Right lobe of liver (tissue), 6 donors: ENCODE data around the gene F12. TPM values are rescaled to one million over a fixed set of nuclear protein-coding genes. Genes with fewer than 3 reads are reported as not detected.

ENCODE experiments used
- ATAC-seq, 4 donors: fragments of 200-7000 bp; cut with Tn5 transposase; one replicate each; pipeline ENCODE4 v1.9.1; 2020; ENCODE audit warnings: mild to moderate bottlenecking in 4 of 4, moderate library complexity in 4 of 4
- DNase-seq, 3 donors: peaks; one replicate each; pipeline ENCODE4 v3.0.0-alpha.2; 2020
- H3K27ac ChIP-seq, 3 donors: fragments of 200-600 bp; one replicate each; pipeline ENCODE4 v1.8.0; 2022
- H3K27me3 ChIP-seq, 2 donors: fragments of 200-600 bp; one replicate each; pipeline ENCODE4 v1.8.0; 2022
- H3K36me3 ChIP-seq, 4 donors: fragments of 200-600 bp; sonication (generic) in 1 of 4; one replicate each; pipeline versions ENCODE4 v1.5.1 to v1.8.0; 2017 to 2022; ENCODE audit warnings: control low read depth in 1 of 4
- H3K4me1 ChIP-seq, 4 donors: fragments of 200-600 bp; sonication (generic) in 1 of 4; one replicate each; pipeline versions ENCODE4 v1.5.1 to v1.8.0; 2017 to 2022; ENCODE audit warnings: control low read depth in 1 of 4
- H3K4me3 ChIP-seq, 3 donors: fragments of 200-600 bp; one replicate each; pipeline ENCODE4 v1.8.0; 2022
- H3K9me3 ChIP-seq, 4 donors: fragments of 200-600 bp; sonication (generic) in 1 of 4; one replicate each; pipeline versions ENCODE4 v1.5.1 to v1.8.0; 2017 to 2022; ENCODE audit warnings: control low read depth in 1 of 4
- POLR2A ChIP-seq: fragments of 450-650 bp; IDR thresholded peaks from one replicate; pipeline ENCODE4 v1.6.1; 2017; ENCODE audit warnings: antibody characterized with exemption, mild to moderate bottlenecking
- WGBS: methylation state at CpG from one replicate; pipeline ENCODE4 v1.1.6; 2018; ENCODE audit warnings: low coverage, low lambda C conversion rate; ENCODE audit not compliant: insufficient coverage; ENCODE audit errors: missing lambda C conversion rate; 5-methylcytosine and 5-hydroxymethylcytosine counted together
- intact Hi-C, 2 donors: fragments of 100-400 bp; cut with DNase I; formaldehyde crosslinking; loops; one replicate each; pipeline versions ENCODE4 v1.11.2 to v1.14.1; 2022
- total RNA-seq, 6 experiments: library from RNA; depleted of rRNA in 2 of 6; stranded (reverse); fragments of >200 nt in 2 of 6; fragmentation: NEBNext Ultra II Directional in 3 of 6; extraction: Animal tissue kit (Norgen Biotek cat#: 25700) in 3 of 6; gene quantifications; one replicate each; pipeline versions ENCODE4 v1.1.0 to v1.2.4, GENCODE V29; 2016 to 2023
- TF ChIP-seq, protein P1 (sequence below), 4 donors: fragments of 200-600 bp in 3 of 4; fragments of 450-650 bp in 1 of 4; IDR thresholded peaks; one replicate each; pipeline versions ENCODE4 v1.5.1 to v1.8.0; 2016 to 2022; ENCODE audit warnings: antibody characterized with exemption in 4 of 4, mild to moderate bottlenecking in 2 of 4
- donor health status: DM: no; HTN: yes; CAD: no.
- donor health status: DM: no; HTN: no; CAD: no.
- donor health status: DM: no; HTN: no; CAD: no.
- donor health status: DM: no; HTN: yes; CAD: no.
- donor health status: DM: no; HTN: yes; CAD: no.

The F12 gene
- total RNA-seq, 6 experiments from 2014 or later = 236 to 518 (median 365) TPM

- no peaks in the 10 kb centered on the region for H3K27me3 ChIP-seq
- intact Hi-C loops = no loop called here
- H3K4me1 ChIP-seq = peaks cover 0 to 73% (median 23%) of the 10 kb centered on the region in 4 donors
- H3K4me3 ChIP-seq = peak overlapping the region in 2 of 3 donors; percentile 8 to 14
- H3K27ac ChIP-seq = peak overlapping the region; percentile 71 to 94 (median 89)
- H3K36me3 ChIP-seq = no peaks in the 10 kb centered on the region
- DNase-seq (peak in 1 of 3 donors; percentile 5), ATAC-seq (no peak)
- 100% methylated on average over 1 of the region's 1 CpG for whole genome bisulfite sequencing
- TF ChIP-seq, protein P1, sequence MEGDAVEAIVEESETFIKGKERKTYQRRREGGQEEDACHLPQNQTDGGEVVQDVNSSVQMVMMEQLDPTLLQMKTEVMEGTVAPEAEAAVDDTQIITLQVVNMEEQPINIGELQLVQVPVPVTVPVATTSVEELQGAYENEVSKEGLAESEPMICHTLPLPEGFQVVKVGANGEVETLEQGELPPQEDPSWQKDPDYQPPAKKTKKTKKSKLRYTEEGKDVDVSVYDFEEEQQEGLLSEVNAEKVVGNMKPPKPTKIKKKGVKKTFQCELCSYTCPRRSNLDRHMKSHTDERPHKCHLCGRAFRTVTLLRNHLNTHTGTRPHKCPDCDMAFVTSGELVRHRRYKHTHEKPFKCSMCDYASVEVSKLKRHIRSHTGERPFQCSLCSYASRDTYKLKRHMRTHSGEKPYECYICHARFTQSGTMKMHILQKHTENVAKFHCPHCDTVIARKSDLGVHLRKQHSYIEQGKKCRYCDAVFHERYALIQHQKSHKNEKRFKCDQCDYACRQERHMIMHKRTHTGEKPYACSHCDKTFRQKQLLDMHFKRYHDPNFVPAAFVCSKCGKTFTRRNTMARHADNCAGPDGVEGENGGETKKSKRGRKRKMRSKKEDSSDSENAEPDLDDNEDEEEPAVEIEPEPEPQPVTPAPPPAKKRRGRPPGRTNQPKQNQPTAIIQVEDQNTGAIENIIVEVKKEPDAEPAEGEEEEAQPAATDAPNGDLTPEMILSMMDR (IDR thresholded peaks at IDR 0.05) = no peak
- TF ChIP-seq POLR2A = no peak
- H3K9me3 ChIP-seq = no peaks in the 10 kb centered on the region
These were observed 54.0 kb downstream of the F12 start for GRCh38 chr5:177355162-177355867.

GRCh38 chr5:177354711-177355110, 54.7 kb downstream of the F12 start:
- intact Hi-C loops = no loop called here
- Histone ChIP-seq H3K4me3 (peak overlapping the region in 2 of 3 donors; percentile 8 to 14), H3K9me3 (no peaks in the 10 kb centered on the region), H3K27ac (peak overlapping the region; percentile 71 to 94 (median 89)), H3K27me3 (no peaks in the 10 kb centered on the region), H3K4me1 (peaks cover 0 to 74% (median 23%) of the 10 kb centered on the region in 4 donors), H3K36me3 (peaks cover 0 to 1% (median 0%) of the 10 kb centered on the region in 4 donors)
- whole genome bisulfite sequencing = 77% methylated on average over 3 of the region's 3 CpGs
- no peak for TF ChIP-seq POLR2A
- TF ChIP-seq, protein P1 (IDR thresholded peaks at IDR 0.05) = no peak
- peak in 2 of 3 donors; percentile 14 to 21 for DNase-seq
- ATAC-seq = no peak

DNA sequence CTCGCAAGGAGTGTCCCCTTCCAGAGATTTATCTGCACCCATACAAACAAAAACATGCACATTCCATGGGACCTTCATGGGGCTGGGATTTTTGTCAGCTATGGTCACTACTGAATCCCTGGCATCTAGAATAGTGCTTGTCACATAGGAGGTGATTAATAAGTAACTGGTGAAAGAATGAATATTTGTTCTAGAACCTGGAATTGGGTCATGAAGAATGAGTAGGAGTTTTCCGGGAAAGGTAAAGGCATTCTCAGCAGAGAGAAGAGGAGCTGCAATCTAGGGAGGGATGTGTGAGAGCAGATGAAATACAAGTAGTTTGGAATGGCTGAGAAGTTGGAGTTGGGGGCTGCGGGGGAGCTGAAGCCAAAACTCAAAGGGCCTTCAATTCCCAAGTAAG, 55.1 kb downstream of the F12 start:
- DNase-seq (peak in 1 of 3 donors; percentile 14), ATAC-seq (peak; percentile 12 to 51 (median 30))
- TF ChIP-seq, protein P1 (IDR thresholded peaks at IDR 0.05) = no peak
- peak; percentile 71 for TF ChIP-seq POLR2A
- Histone ChIP-seq H3K27ac (peak overlapping the region; percentile 71 to 94 (median 89)), H3K27me3 (no peaks in the 10 kb centered on the region), H3K36me3 (peaks cover 0 to 3% (median 0%) of the 10 kb centered on the region in 4 donors), H3K4me1 (peaks cover 0 to 74% (median 23%) of the 10 kb centered on the region in 4 donors), H3K4me3 (peak overlapping the region in 2 of 3 donors; percentile 8 to 14), H3K9me3 (no peaks in the 10 kb centered on the region)
- 46% methylated on average over 3 of the region's 3 CpGs for WGBS
- intact Hi-C loops = no loop called here

DNA sequence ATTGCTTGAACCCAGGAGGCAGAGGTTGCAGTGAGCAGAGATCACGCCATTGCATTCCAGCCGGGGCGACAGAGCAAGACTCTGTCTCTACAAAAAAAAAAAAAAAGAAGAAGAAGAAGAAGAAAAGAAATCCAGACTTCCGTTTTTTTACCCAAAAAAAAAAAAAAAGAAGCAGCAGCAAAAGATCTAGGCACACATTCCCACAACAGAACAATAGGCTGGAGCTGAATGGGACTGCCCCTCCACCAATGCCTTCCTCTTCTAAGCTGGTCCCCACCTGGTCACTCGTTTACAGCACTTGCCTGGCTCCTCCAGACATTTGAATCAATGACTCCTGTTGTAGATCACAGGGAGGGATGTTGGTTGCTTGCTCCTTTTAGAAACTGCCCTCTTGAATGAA, 56.3 kb downstream of the F12 start:
- Histone ChIP-seq H3K27ac (peak overlapping the region in 1 of 3 donors; percentile 71), H3K9me3 (no peaks in the 10 kb centered on the region), H3K4me3 (no peak overlapping the region), H3K27me3 (no peaks in the 10 kb centered on the region), H3K4me1 (peaks cover 0 to 71% (median 21%) of the 10 kb centered on the region in 4 donors), H3K36me3 (peaks cover 0 to 6% (median 0%) of the 10 kb centered on the region in 4 donors)
- intact Hi-C loops = no loop called here
- no peak for TF ChIP-seq POLR2A
- TF ChIP-seq, protein P1 (IDR thresholded peaks at IDR 0.05) = no peak
- WGBS = 50% methylated on average over 1 of the region's 5 CpGs
- peak in 1 of 3 donors; percentile 5 for DNase-seq
- ATAC-seq = no peak

Other genes starting within 250 kb of the F12 start
- 10 to 100 TPM; 11.0 to 28.8 (median 16.2) TPM for gene RAB24, start 105.8 kb downstream of the F12 start, total RNA-seq
- 100 to 1,000 TPM in 2 of 6 experiments, 10 to 100 TPM in 4; 64.1 to 116 (median 84.4) TPM for gene PRELID1, start 105.8 kb downstream of the F12 start, total RNA-seq
- gene MXD3, start 97.7 kb downstream of the F12 start, total RNA-seq = 1 to 10 TPM; 2.2 to 6.2 (median 4.9) TPM
- 100 to 1,000 TPM; 103 to 297 (median 160) TPM for gene LMAN2, start 57.9 kb downstream of the F12 start, total RNA-seq
- gene RGS14, start 51.6 kb downstream of the F12 start, total RNA-seq = 10 to 100 TPM; 29.2 to 43.1 (median 35.2) TPM
- gene SLC34A1, start 25.1 kb downstream of the F12 start, total RNA-seq = 1 to 10 TPM in 3 of 6 experiments, under 1 TPM in 2, not detected in 1; 0.12 to 5.3 (median 1.6) TPM
- not detected for gene PFN3, start 8.9 kb downstream of the F12 start, total RNA-seq
- 10 to 100 TPM in 3 of 6 experiments, 1 to 10 TPM in 3; 6.1 to 10.8 (median 10.0) TPM for gene GRK6, start 17.1 kb upstream of the F12 start, total RNA-seq
- gene PRR7, start 37.2 kb upstream of the F12 start, total RNA-seq = 10 to 100 TPM in 1 of 6 experiments, 1 to 10 TPM in 3, under 1 TPM in 2; 0.15 to 13.0 (median 1.9) TPM
- gene DBN1, start 64.1 kb upstream of the F12 start, total RNA-seq = 1 to 10 TPM; 1.1 to 4.6 (median 3.1) TPM
- 10 to 100 TPM in 4 of 6 experiments, 1 to 10 TPM in 2; 3.7 to 24.0 (median 13.6) TPM for gene PDLIM7, start 88.0 kb upstream of the F12 start, total RNA-seq
- 1 to 10 TPM; 2.5 to 6.6 (median 3.9) TPM for gene DOK3, start 100.3 kb upstream of the F12 start, total RNA-seq
- 10 to 100 TPM; 35.1 to 64.8 (median 47.9) TPM for gene DDX41, start 107.4 kb upstream of the F12 start, total RNA-seq
- 10 to 100 TPM; 22.1 to 55.4 (median 39.2) TPM for gene FAM193B, start 145.0 kb upstream of the F12 start, total RNA-seq
- gene TMED9, start 182.6 kb upstream of the F12 start, total RNA-seq = 100 to 1,000 TPM in 5 of 6 experiments, 10 to 100 TPM in 1; 81.8 to 149 (median 133) TPM
- 10 to 100 TPM in 5 of 6 experiments, 1 to 10 TPM in 1; 9.3 to 28.7 (median 14.1) TPM for gene B4GALT7, start 190.6 kb upstream of the F12 start, total RNA-seq